Raji (cell line): ENCODE results near the gene CFAP251.
A peak's percentile ranks its signal among the peaks of the same experiment; 100 is the strongest.

ENCODE experiments used
- POLR2A ChIP-seq: IDR thresholded peaks from 2 replicates; pipeline ENCODE4 v1.6.1; 2011; ENCODE audit warnings: low read depth, low read length, control low read depth; ENCODE audit not compliant: insufficient read depth

Gene CFAP251

DNA sequence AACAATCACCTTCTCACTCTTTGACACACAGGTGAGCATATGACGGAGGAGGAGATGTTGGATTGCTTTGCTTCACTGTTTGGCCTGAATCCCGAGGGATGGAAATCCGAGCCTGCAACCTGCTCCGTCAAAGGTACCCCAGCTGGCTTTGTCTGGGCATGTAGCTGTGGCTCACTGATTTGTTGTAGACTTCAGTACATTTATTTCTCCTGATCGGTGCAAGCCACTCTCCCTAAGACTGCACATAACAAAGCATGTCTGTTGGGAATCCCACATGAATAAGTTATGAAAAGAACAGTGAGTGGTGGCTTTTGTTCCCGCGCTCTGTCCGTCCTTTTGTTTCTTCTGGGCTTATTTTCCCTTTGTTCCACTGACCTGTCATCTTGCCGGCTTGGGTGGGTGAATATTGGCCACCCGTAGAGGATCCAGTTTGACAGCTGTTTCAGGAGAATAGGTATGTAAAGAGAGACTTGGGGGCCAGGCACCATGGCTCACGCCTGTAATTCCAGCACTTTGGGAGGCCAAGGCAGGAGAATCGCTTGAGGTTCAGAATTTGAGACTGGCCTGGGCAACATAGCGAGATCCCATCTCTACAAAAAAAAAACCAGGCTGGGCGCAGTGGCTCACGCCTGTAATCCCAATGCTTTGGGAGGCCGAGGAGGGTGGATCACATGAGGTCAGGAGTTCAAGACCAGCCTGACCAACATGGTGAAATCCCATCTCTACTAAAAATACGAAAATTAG, 83.2 kb downstream of the CFAP251 start:
- no peak for TF ChIP-seq POLR2A

DNA sequence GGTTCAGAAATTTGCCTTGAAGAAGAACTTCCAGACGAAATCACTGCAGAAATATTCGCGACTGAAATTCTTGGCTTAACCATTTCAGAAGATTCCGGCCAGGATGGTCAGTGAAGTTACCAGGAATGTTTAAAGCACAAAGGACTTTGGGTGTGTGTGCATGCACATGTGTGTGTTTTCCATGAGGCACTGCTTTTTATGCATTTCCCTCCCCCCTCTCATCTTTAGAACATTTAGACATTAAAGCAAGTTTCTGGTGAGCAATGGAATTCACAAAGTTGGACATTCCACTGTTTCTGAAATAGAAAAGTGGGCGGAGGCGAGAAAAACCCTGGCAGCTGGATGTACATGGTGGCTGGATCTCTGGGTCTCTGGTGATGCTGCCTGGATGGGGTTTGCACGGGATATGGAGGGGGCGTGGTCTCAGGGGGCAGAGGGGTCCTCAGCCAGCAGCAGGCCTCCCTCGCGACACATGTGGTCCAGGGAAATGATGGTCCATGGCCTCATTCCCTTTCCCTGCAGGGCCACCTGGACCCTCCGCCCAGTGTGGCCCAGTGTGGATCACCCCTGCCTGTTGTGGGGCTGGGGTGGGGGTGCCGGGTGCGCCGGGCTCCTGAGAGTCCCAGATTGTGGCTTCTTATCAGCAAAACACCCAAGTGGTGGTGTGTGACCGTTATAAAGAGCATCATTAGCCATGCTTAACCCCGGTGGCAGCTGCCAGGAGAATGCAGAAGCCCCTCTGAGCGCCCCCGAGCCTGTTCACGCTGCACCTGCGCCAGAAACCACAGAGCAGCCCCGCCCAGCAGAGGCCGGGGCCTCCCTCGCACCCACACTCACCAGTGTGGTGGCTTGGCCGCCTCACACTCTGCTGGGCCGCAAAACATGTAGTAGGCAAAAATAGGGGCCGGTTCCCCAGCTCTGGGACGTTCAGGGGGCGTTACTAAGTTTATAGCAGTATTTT, 85.5 kb downstream of the CFAP251 start:
- peak; percentile 64; the same call in 1 of the 2 replicates for TF ChIP-seq POLR2A

DNA sequence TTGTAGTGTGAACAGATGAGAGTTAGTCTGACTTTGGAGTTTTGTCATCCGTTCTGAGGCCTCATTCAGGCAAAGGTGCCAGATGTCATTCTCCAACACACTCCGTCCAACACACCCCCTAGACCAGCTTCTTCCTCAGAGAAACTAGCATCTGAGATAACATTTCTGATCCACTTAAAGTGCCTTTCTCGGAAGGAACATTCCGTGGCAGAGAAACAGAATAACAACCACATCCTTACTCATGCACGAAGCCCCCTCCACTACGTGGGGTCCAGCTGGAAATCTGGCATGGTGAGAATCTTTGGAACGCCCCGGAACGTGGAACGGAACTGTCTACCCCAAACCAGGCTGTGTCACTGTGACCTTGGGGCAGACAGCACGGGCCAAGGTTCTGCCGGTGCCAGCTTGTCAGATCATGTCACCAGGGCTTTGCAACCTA, 86.3 kb downstream of the CFAP251 start:
- TF ChIP-seq POLR2A = peak; percentile 75

DNA sequence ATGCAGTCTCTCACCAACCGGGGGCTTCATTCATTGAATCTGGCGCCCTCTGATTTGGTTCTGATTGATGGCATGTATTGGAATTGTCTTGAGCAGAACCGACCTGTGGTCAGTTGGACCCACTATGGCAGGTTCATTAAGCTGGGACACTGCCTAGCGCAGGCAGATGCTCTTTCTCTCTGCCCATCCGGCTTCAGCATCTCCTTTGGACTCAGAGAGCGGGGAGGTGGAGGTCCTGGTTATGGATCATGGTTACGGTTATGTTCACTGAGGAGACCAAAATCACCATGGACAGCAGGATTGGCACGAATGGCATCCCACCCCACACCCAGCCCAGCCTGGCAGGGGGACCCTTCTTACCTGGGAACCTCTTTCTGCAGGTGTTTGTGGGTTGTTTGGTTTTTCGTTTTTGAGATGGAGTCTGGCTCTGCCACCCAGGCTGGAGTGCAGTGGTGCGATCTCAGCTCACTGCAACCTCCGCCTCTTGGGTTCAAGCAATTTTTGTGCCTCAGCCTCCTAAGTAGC, 86.9 kb downstream of the CFAP251 start:
- peak; percentile 66; the same call in 1 of the 2 replicates for TF ChIP-seq POLR2A

DNA sequence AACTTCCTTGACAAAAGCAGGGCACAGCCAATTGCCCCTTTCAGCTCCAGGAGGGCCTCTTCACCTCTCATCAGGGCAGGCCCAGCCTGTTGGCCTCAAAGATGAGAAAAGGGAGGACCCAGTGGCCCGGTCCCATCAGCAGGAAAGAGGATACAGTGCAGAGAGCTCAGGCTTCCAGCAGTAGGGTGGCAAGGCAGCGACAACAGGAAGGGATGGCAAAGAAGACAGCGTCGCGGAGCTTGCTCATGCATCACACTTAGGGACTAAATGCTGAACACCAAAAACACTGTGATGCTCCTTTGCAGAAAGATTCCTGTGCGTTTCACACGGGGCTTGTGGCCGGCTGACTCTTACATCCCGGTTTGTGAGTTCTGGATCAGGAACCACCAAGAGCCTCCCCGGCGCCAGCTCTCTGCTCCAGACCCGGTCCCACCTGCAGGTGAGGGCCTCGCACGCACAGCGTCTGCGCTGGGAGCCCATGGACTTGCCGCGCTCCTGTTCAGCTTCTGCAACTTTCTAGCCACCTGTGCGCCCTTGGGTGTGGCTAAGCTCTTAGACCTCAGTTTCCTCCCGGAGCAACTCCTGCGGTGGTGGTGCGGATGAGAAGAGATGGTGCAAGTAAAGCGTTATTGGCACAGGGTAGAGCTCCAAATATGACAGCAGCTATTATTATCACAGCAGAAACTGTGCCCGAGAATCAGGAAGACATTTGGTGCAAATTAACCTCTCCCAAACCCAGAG, 88.0 kb downstream of the CFAP251 start:
- peak; percentile 45; the same call in 1 of the 2 replicates for TF ChIP-seq POLR2A

DNA sequence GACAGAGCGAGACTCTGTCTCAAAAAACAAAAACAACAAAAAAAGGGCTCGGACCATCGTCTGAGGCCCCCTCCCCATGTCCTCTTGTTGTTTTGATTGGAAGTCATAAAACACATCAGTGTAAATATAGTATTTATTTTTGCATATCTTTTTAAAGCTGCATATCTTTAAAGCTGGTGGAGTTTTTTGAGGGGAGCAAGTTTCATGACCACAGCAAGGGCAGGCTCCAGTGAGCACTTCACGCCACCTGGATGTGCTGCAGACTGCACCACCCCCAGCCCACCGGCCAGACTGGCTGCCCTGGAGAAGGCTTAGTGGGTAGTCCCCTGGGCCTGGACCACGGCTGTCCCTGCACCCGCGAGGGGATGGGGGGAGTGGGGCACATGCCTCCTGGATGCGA, 91.3 kb downstream of the CFAP251 start:
- peak; percentile 78 for TF ChIP-seq POLR2A

DNA sequence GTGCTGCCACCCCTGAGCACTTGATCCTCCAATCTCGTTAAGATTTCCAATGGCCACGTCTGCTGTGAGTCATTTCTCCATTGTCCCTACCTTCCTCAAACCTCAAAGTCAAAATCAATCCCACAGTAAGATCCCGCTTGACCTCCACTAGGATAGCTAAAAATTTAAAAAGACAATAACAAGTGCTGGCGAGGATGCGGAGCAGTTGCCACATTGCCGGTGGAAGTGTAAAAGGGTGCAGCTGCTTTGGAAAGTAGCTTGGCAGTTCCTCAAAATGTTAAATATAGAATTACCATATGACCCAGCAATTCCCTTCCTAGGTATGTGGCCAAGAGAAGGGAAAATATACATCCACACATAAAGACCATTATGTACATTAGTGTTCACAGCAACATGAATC, 93.8 kb downstream of the CFAP251 start:
- TF ChIP-seq POLR2A = no peak

DNA sequence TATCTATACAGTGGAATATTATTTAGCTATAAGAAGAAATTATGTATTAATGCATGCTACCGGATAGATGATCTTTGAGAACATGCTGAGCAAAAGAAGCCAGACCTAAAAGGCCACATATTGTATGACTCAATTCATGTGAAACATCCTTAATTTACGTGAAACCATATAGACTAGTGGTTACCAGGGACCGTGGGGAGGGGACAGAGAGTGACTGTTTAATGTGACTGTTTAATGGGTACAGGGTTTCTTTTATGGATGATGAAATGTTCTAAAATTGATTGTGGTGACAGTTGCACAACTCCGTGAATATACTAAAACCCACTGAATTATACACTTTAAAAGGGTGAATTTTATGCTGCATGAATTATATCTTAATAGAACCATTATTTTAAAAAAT, 94.7 kb downstream of the CFAP251 start:
- TF ChIP-seq POLR2A = no peak

DNA sequence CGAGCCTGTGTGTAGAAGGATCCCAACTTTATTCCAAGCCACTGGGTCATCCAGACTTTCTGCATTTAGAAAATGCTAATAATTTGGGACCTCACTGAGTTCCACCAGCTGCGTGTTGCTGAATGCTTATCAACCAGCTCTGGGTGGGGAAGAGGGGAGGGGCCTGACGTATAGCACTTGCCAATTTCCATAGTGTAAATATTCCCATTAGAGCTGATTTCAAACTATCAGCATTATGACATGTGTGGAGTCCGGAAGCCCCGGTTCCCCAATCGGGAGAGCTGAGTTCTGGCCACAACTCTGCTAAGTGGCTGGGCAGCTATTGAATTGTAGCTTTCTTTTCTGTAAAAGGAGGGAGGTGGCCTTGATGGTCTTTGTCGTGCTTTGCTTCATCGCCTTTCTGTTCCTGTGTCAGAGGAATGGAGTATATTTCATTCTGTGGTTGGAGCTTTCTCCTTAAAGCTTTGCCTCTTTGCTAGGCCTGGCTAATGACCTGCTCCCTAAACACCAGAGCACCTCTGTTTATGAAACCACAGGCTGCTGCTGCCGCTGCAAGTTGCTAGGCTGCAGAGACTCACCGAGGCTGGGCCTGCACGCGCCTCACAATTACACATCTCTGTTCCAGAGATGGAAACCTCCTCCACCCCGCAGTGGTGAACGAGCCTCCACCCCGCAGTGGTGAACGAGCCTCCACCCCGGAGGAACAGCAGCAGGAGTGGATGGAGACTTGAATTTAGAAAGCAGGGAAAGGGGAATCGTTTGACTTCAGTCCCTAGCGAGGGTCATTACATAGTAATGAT, 95.6 kb downstream of the CFAP251 start:
- TF ChIP-seq POLR2A = 0 out of 2 replicates have a peak, but pooled peaks have one; percentile 20

DNA sequence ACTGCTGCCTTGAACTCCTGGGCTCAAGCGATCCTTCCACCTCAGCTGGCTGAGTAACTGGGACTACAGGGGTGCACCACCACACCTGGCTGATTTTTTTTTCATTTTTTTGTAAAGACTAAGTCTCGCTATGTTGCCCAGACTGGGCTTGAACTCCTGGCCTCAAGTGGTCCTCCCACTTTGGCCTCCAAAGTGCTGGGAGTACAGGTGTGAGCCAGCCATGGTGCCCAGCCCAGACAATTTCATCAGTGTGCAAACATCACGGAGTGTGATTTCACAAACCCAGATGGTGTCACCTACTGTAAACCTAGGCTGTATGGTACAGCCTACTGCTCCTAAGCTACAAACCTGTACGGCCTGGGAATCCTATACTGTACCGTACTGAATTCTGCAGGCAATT, 96.4 kb downstream of the CFAP251 start:
- no peak for TF ChIP-seq POLR2A

DNA sequence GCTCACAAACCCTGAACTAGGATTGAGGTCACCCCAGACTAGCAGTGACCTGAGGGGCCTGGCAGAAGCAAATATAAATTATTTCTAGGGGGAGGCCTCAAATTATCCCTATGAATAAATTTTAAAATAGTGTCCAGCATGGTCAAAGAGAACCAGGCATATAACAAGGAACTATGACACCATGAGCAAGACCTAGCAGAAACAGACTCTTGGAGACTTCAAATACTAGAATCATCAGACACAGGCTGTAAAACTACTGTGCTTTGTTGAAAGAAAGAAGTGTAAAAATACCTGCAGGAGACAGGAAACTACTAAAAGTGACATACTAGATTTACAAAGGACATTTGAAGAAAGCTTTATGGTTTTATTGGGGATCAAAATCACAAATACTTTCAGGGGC, 100.1 kb downstream of the CFAP251 start:
- TF ChIP-seq POLR2A = no peak

DNA sequence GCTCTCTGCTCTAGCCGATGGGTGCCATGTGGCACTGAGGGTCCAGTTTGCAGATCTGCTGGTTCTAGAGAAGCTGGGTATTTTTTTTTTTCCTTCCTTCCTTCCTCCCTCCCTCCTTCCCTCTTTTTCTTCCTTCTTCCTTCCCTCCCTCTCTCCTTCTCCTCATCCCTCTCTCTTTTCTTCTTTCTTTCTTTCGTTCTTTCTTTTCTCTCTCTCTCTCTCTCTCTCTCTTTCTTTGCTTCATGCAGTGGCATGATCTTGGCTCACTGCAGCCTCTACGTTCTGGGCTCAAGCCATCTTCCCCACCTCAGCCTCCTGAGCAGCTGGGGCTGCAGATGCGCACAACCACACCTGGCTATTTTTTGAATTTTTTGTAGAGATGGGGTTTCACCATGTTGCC, 100.5 kb downstream of the CFAP251 start:
- TF ChIP-seq POLR2A = peak; percentile 43; the same call in 1 of the 2 replicates

DNA sequence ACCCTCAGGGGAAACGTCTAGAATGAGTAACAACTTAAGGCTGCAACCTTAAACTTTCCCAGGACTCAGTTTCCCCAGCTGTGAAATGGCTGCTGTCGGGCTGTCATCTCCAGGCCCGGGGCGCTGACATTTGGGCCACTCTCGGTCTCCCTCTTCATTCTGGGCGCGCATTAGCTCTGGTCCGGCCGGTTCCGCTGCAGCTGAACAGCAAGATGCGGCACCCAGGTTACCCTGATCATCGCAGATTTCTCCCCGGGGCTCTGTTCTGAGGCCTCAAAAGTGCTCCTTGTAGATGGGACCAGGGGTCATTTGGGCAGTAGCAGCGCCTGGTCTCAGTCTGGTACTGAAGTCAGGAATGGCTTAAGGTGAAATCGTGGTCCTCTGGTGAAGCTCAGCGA, 102.4 kb downstream of the CFAP251 start:
- TF ChIP-seq POLR2A = no peak; the same call in 1 of the 2 replicates
